Chondrocyte (in vitro differentiated cells): ENCODE measurements around the gene RPH3AL. TPM values are rescaled to one million over a fixed set of nuclear protein-coding genes. Genes with fewer than 3 reads are reported as not detected.
A peak's percentile ranks its signal among the peaks of the same experiment; 100 is the strongest.

Experiments used
- DNase-seq: peaks from one replicate; pipeline ENCODE4 v3.0.0; 2021; ENCODE audit warnings: mixed read lengths, low spot score
- H3K27ac Mint-ChIP-seq: one replicate; pipeline ENCODE4 v1.8.0; 2021; ENCODE audit warnings: mild to moderate bottlenecking, moderate library complexity, mixed read lengths; ENCODE audit not compliant: unreplicated experiment
- H3K27me3 Mint-ChIP-seq: 2 replicates; pipeline ENCODE4 v1.8.0; 2021; ENCODE audit warnings: low read depth, mixed read lengths
- H3K36me3 Mint-ChIP-seq: 2 replicates; pipeline ENCODE4 v1.8.0; 2021; ENCODE audit warnings: low read depth, mixed read lengths
- H3K4me1 Mint-ChIP-seq: 2 replicates; pipeline ENCODE4 v1.8.0; 2021; ENCODE audit warnings: low read depth, mild to moderate bottlenecking, mixed read lengths
- H3K4me3 Mint-ChIP-seq: one replicate; pipeline ENCODE4 v1.8.0; 2021; ENCODE audit warnings: mild to moderate bottlenecking, moderate library complexity, mixed read lengths; ENCODE audit not compliant: unreplicated experiment
- H3K9me3 Mint-ChIP-seq: 2 replicates; pipeline ENCODE4 v1.8.0; 2021; ENCODE audit warnings: low read depth, mixed read lengths
- CTCF ChIP-seq: fragments of 200-600 bp; sonication (generic); IDR thresholded peaks from 2 replicates; pipeline ENCODE4 v1.5.0; 2021; ENCODE audit warnings: antibody characterized with exemption, mild to moderate bottlenecking, moderate library complexity
- total RNA-seq: library from RNA; stranded (reverse); gene quantifications from 3 replicates; pipeline ENCODE4 v1.2.1, GENCODE V29; 2021

The RPH3AL gene
- total RNA-seq, 1 donor from 2014 or later, result 4.1 TPM

GRCh38 chr17:282912-283882 lies 69.4 kb downstream of the RPH3AL start:
- H3K27me3 Mint-ChIP-seq, result peaks cover 18% of the 10 kb centered on the region
- DNase-seq, result peak; percentile 59
- peaks cover 5% of the 10 kb centered on the region for H3K4me1 Mint-ChIP-seq
- no peak overlapping the region for H3K27ac Mint-ChIP-seq
- peaks cover 10% of the 10 kb centered on the region for H3K36me3 Mint-ChIP-seq
- H3K4me3 Mint-ChIP-seq, result no peak overlapping the region
- no peak for TF ChIP-seq CTCF
- no peaks in the 10 kb centered on the region for H3K9me3 Mint-ChIP-seq

- peak; percentile 59 for DNase-seq
- peaks cover 18% of the 10 kb centered on the region for H3K27me3 Mint-ChIP-seq
- H3K4me3 Mint-ChIP-seq, result no peak overlapping the region
- peaks cover 10% of the 10 kb centered on the region for H3K36me3 Mint-ChIP-seq
- H3K27ac Mint-ChIP-seq, result no peak overlapping the region
- H3K9me3 Mint-ChIP-seq, result no peaks in the 10 kb centered on the region
- TF ChIP-seq CTCF, result no peak
- peaks cover 5% of the 10 kb centered on the region for H3K4me1 Mint-ChIP-seq
Observed at GRCh38 chr17:282000-282911, 70.4 kb downstream of the RPH3AL start.

DNA sequence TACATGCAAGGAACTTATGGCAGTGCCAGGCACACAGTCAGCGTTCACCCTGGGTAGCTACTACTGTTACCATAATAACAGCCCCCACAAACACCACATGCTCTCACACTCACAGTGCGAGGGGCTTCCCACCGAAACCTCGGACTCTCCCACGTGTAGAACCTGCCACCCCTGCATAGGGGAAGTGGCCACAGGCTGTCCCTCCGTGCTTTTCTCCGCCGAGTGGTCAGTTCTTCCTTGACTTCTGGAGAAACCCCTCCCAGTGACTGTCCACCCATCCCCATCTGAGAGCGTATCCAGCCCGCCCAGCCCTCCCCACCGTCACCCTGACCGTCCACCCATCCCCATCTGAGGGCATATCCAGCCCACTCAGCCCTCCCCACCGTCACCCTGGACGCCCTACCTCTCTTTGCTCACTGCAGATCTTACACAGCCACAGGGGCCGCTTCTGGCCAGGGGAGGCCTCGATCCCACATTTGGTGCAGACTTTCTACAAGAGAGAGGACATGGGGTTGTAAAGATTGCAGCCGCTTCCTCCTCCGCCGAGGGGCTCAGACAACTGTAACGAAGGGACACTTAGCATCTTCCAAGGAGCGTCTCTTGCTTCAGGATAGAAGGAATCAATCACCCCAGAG lies 71.1 kb downstream of the RPH3AL start:
- Mint-ChIP-seq H3K36me3 (peaks cover 10% of the 10 kb centered on the region), H3K27ac (no peak overlapping the region), H3K4me3 (no peak overlapping the region), H3K27me3 (peaks cover 18% of the 10 kb centered on the region), H3K9me3 (no peaks in the 10 kb centered on the region), H3K4me1 (peaks cover 5% of the 10 kb centered on the region)
- TF ChIP-seq CTCF, result no peak
- DNase-seq, result peak; percentile 44

DNA sequence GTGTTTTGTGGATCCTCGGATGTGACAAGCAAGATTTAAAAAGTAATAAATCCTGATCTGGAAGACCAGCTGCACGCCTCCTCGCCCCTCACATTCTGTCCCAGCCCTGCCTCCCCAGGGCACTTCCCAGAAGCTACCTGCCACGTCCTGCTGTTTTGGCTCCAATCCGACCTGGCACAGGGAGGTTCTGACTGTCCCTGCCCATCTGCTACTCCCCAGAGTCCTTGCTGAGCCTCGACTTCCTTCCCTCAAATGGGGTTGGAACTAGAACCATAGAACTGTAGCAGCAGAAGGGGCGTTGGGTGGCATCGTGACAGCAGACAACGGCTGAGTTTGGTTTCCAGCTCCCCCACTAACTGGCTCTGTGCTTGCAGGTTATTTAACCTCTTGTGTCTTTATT lies 71.7 kb downstream of the RPH3AL start:
- peaks cover 10% of the 10 kb centered on the region for H3K36me3 Mint-ChIP-seq
- TF ChIP-seq CTCF, result no peak
- DNase-seq, result peak; percentile 47
- peaks cover 5% of the 10 kb centered on the region for H3K4me1 Mint-ChIP-seq
- H3K4me3 Mint-ChIP-seq, result no peak overlapping the region
- H3K27ac Mint-ChIP-seq, result no peak overlapping the region
- H3K9me3 Mint-ChIP-seq, result no peaks in the 10 kb centered on the region
- peaks cover 18% of the 10 kb centered on the region for H3K27me3 Mint-ChIP-seq

GRCh38 chr17:280216-280615 lies 72.4 kb downstream of the RPH3AL start:
- H3K27ac Mint-ChIP-seq, result no peak overlapping the region
- H3K27me3 Mint-ChIP-seq, result peaks cover 16% of the 10 kb centered on the region
- H3K36me3 Mint-ChIP-seq, result peaks cover 10% of the 10 kb centered on the region
- no peak for TF ChIP-seq CTCF
- peaks cover 5% of the 10 kb centered on the region for H3K4me1 Mint-ChIP-seq
- H3K4me3 Mint-ChIP-seq, result no peak overlapping the region
- no peak for DNase-seq
- H3K9me3 Mint-ChIP-seq, result no peaks in the 10 kb centered on the region
